Measurements from ENCODE around the gene ARL10.
A peak's percentile ranks its signal among the peaks of the same experiment; 100 is the strongest.

The ARL10 gene

DNA sequence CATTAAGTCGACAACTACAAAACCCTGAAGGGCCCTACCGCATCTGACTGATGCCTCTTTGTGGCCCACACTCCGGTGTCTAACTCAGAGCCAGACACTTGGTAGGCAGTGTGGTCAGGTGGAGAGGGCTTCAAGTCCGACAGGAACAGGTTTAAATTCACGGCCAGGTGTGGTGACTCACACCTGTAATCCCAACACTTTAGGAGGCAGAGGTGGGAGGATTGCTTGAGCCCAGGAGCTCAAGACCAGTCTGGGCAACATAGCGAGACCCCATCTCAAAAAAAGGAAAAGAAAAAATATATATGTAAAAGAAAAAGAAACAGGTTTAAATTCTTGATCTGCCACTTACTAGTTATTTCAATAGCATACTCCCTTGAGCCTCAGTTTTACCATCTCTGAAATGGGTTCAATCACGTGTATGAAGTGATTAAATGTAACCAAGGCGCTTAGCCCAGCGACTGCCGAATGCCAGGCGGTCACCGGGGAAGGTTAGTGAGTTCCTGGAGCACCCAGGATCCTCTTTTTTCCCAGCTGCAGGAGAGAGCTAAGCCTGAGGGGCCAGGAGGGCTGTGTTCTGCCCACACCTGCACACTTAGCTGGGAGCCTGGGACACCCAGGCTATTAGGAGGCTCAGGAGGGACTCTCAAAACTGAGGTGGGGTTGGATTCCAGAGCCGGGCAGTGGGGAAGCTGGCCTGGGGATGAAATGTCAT is 50.1 kb downstream of the ARL10 start:
- H3K4me3 ChIP-seq (ENCODE audit: low read depth, low read length) = peak overlapping the region; percentile 91
- TF ChIP-seq, protein P1, sequence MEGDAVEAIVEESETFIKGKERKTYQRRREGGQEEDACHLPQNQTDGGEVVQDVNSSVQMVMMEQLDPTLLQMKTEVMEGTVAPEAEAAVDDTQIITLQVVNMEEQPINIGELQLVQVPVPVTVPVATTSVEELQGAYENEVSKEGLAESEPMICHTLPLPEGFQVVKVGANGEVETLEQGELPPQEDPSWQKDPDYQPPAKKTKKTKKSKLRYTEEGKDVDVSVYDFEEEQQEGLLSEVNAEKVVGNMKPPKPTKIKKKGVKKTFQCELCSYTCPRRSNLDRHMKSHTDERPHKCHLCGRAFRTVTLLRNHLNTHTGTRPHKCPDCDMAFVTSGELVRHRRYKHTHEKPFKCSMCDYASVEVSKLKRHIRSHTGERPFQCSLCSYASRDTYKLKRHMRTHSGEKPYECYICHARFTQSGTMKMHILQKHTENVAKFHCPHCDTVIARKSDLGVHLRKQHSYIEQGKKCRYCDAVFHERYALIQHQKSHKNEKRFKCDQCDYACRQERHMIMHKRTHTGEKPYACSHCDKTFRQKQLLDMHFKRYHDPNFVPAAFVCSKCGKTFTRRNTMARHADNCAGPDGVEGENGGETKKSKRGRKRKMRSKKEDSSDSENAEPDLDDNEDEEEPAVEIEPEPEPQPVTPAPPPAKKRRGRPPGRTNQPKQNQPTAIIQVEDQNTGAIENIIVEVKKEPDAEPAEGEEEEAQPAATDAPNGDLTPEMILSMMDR (IDR thresholded peaks at IDR 0.05; ENCODE audit: low read depth, low read length) = no peak

DNA sequence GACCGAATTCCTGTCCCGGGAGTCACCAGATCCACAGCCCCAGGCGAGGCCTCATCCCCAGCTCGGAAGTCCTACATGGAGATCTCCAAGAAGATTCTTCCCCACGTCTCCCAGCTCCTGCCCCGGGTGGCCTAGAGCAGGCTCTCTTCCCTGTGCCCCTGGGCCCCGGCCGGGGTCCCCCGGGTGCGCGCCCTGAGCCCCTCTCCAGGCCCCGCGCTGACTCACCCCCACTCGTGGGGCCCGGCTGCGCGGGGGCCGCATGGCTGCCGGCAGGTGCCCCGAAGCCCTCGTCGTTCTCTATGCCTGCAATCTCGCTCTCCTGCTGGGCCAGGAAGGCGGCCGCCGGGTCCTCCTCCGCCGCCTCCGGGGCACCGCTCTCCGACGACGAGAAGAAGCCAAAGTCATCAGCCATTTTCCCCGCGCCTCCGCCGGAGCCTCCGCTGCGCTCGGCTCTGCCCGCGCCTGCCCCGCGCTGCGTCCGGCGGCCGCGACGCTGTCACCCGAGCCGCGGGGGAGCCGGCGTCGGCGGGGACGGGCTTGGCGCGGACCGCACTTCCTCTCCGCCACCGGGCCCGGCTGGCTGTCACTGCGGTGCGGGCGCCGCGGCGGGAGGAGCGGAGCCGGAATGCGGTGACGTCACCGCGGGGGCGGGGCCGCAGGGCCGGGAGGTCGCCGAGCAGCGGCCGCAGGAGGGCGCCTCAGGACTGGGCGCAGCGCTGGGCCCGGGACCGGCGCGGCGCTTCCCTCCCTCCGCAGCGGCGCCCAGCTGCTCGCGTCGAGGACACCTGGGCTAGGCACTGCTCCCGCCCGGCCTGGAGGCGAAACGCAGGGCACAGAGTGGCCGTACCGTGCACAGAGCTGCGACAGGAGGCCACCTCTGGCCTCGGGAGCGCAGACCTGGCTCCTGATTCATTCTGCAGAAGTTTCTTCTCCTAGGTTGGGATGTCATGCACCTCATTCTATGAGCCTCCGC is 51.0 kb downstream of the ARL10 start, which contains the start of gene CLTB:
TSS of gene CLTB (minus strand) at position 588 of the 973 bp plus-strand sequence. CDS start at position 412, 176 bp downstream.
- TF ChIP-seq, protein P1 (IDR thresholded peaks at IDR 0.05; ENCODE audit: low read depth, low read length) = peak; percentile 20; the same call in 1 of the 2 replicates
- peak within 1 kb of the TSS; percentile 91 for H3K4me3 ChIP-seq (ENCODE audit: low read depth, low read length)

DNA sequence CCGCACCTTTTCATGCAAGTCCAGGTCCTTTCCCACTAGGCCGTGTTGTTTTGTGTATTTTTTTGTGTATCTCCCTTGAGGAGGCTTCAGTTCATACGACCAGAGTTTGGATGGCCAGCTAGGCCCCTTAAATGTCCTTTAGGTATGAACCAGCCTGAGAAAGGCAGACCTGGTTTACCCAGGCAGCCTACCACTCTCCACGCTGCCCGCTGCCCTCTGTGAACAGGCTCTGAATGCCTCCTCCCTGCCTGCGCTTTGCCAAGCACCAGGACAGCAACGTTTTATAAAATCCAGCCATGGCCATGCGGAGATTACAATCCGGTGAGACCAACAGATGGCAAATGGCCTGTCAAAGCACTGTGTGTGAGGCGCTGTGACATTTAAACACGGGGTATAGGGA is 51.7 kb downstream of the ARL10 start:
- no peak overlapping the region; the same call in 1 of the 2 replicates for H3K4me3 ChIP-seq (ENCODE audit: low read depth, low read length)

DNA sequence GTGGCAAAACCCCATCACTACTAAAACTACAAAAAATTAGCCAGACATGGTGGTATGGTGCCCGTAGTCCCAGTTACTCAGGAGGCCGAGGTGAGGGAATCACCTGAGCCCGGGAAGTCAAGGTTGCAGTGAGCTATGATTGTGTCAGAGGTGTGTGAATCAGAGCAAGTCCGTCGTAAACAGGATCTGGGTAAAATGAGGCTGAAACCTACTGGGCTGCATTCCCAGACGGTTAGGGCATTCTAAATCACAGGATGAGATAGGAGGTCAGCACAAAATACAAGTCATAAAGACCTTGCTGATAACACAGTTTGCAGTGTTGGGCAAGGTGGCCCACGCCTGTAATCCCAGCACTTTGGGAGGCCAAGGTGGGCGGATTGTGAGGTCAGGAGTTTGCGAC is 53.0 kb downstream of the ARL10 start:
- TF ChIP-seq, protein P1 (IDR thresholded peaks at IDR 0.05; ENCODE audit: low read depth, low read length) = no peak
- no peak overlapping the region for H3K4me3 ChIP-seq (ENCODE audit: low read depth, low read length)

More for the DNA sequence above, 51.7 kb downstream of the ARL10 start:
- TF ChIP-seq, protein P1 (IDR thresholded peaks at IDR 0.05; ENCODE audit: low read depth, low read length) = no peak

DNA sequence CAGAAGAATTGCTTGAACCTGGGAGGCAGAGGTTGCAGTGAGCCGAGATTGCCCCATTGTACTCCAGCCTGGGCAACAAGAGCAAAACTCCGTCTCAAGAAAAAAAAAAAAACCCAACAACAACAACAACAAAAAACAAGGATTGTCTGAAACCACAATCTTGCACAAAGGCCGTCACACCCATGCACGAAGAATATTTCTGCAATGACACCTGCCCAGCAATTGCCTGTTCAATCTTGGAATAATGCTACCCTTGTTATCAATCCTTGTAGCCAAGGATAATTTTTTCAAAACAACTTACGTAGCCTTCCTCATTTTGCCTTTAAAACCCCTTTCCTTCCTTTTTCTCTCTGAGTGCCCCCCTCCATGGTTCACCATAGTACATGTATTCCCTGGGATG is 54.8 kb downstream of the ARL10 start:
- TF ChIP-seq, protein P1 (IDR thresholded peaks at IDR 0.05; ENCODE audit: low read depth, low read length) = no peak
- H3K4me3 ChIP-seq (ENCODE audit: low read depth, low read length) = no peak overlapping the region

DNA sequence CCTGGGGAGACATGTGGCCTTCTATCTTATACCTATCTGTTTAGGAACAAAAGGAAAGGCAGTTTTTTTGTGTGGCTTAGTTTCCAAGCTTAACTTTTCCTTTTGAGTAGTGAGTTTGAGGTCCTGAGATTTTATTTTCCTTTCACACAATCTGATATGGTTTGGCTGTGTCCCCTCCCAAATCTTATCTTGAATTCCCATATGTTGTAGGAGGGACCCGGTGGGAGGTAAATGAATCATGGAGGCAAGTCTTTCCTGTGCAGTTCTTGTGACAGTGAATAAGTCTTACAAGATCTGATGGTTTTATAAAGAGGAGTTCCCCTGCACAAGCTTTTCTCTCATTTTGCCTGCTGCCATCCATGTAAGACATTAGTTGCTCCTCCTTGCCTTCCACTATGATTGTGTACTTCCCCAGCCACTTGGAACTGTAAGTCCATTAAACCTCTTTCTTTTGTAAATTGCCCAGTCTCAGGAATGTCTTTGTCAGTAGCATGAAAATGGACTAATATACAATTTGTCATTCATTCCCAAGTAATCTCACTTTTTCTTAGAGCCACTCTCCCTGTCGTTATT is 55.8 kb downstream of the ARL10 start:
- H3K4me3 ChIP-seq (ENCODE audit: low read depth, low read length) = no peak overlapping the region
- TF ChIP-seq, protein P1 (IDR thresholded peaks at IDR 0.05; ENCODE audit: low read depth, low read length) = no peak

All from WI38 (cell line).